SK-N-SH treated with all-trans-retinoic acid at 6 μM for 48 hours (cell line): Measurements from ENCODE around the gene PGLYRP2.
A peak's percentile ranks its signal among the peaks of the same experiment; 100 is the strongest.

Source experiments
- CSDC2 ChIP-seq: fragments of 250-450 bp; sonication (Bioruptor Pico); IDR thresholded peaks from 2 replicates; pipeline ENCODE4 v1.5.0; 2020; ENCODE audit warnings: mild to moderate bottlenecking, moderate library complexity
- PATZ1 ChIP-seq: fragments of 250-450 bp; sonication (Bioruptor Pico); IDR thresholded peaks from 2 replicates; pipeline ENCODE4 v1.8.0; 2020; ENCODE audit warnings: mild to moderate bottlenecking, moderate library complexity, borderline replicate concordance
- RARB ChIP-seq: fragments of 250-450 bp; sonication (Bioruptor Pico); IDR thresholded peaks from 2 replicates; pipeline ENCODE4 v1.8.0; 2021; ENCODE audit warnings: mild to moderate bottlenecking, moderate library complexity
- SNAI2 ChIP-seq: fragments of 250-450 bp; sonication (Bioruptor Pico); IDR thresholded peaks from 2 replicates; pipeline ENCODE4 v1.5.0; 2020; ENCODE audit warnings: mild to moderate bottlenecking, moderate library complexity
- TOX ChIP-seq: fragments of 250-450 bp; sonication (Bioruptor Pico); IDR thresholded peaks from 2 replicates; pipeline ENCODE4 v1.8.0; 2021; ENCODE audit warnings: mild to moderate bottlenecking, moderate library complexity, borderline replicate concordance
- TSHZ2 ChIP-seq: fragments of 250-450 bp; sonication (Bioruptor Pico); IDR thresholded peaks from 2 replicates; pipeline ENCODE4 v1.5.0; 2020; ENCODE audit warnings: mild to moderate bottlenecking, moderate library complexity
- ZC3H10 ChIP-seq: fragments of 250-450 bp; sonication (Bioruptor Pico); IDR thresholded peaks from 2 replicates; pipeline ENCODE4 v1.5.1; 2021; ENCODE audit warnings: mild to moderate bottlenecking, moderate library complexity
- ZFP3 ChIP-seq: fragments of 250-450 bp; sonication (Bioruptor Pico); IDR thresholded peaks from 2 replicates; pipeline ENCODE4 v1.5.0; 2020; ENCODE audit warnings: mild to moderate bottlenecking, moderate library complexity
- ZNF565 ChIP-seq: fragments of 450-650 bp; formaldehyde crosslinking; conservative IDR thresholded peaks from 2 replicates; pipeline ENCODE4 v1.5.0; 2020; ENCODE audit warnings: low read depth, mild to moderate bottlenecking, moderate library complexity
- ZNF8 ChIP-seq: fragments of 450-650 bp; formaldehyde crosslinking; IDR thresholded peaks from 2 replicates; pipeline ENCODE4 v1.5.0; 2020; ENCODE audit warnings: mild to moderate bottlenecking, moderate library complexity

GRCh38 chr19:15498156-15498858 is 19.0 kb upstream of the PGLYRP2 start:
- no peak for TF ChIP-seq TOX (CRISPR knock-in tag)
- no peak for TF ChIP-seq RARB
- TF ChIP-seq ZFP3 (CRISPR knock-in tag), result peak; percentile 73; the same call in 1 of the 2 replicates
- no peak for TF ChIP-seq SNAI2 (CRISPR knock-in tag)
- no peak for TF ChIP-seq TSHZ2
- no peak for TF ChIP-seq ZC3H10 (CRISPR knock-in tag)
- no peak for TF ChIP-seq PATZ1
- no peak for TF ChIP-seq ZNF8 (CRISPR knock-in tag)
- no peak for TF ChIP-seq ZNF565 (CRISPR knock-in tag)
- TF ChIP-seq CSDC2 (CRISPR knock-in tag), result no peak
